Ascending aorta (tissue), 2 donors: Measurements from ENCODE around the gene TMEM178B. TPM values are rescaled to one million over a fixed set of nuclear protein-coding genes. Genes with fewer than 3 reads are reported as not detected.

Experiments used
- DNase-seq, 2 donors: peaks; one replicate each; pipeline ENCODE4 v3.0.0-alpha.2; 2019; ENCODE audit warnings: low spot score in 2 of 2
- H3K27ac ChIP-seq, 2 donors: fragments of 200-600 bp; sonication (generic); one replicate each; pipeline ENCODE4 v1.5.1; 2016 to 2017; ENCODE audit warnings: mild to moderate bottlenecking in 1 of 2
- H3K27me3 ChIP-seq: fragments of 200-600 bp; sonication (generic); one replicate; pipeline ENCODE4 v1.5.1; 2017
- H3K36me3 ChIP-seq, 2 donors: fragments of 200-600 bp; sonication (generic); one replicate each; pipeline ENCODE4 v1.5.1; 2016
- H3K4me1 ChIP-seq, 2 donors: fragments of 200-600 bp; sonication (generic); one replicate each; pipeline ENCODE4 v1.5.1; 2016 to 2017; ENCODE audit warnings: mild to moderate bottlenecking in 1 of 2
- H3K4me3 ChIP-seq, 2 donors: fragments of 200-600 bp; sonication (generic); one replicate each; pipeline ENCODE4 v1.5.1; 2016 to 2017; ENCODE audit warnings: mild to moderate bottlenecking in 1 of 2
- H3K9me3 ChIP-seq, 2 donors: fragments of 200-600 bp; sonication (generic); one replicate each; pipeline ENCODE4 v1.5.1; 2016
- CTCF ChIP-seq, 3 experiments: fragments of 200-600 bp in 2 of 3; fragments of 450-650 bp in 1 of 3; sonication (generic) in 2 of 3; IDR thresholded peaks; one replicate each; pipeline ENCODE4 v1.5.1; 2016 to 2019; ENCODE audit warnings: antibody characterized with exemption in 3 of 3, mild to moderate bottlenecking in 1 of 3, moderate library complexity in 1 of 3
- intact Hi-C: fragments of 100-400 bp; cut with DNase I; formaldehyde crosslinking; loops from one replicate; pipeline ENCODE4 v1.15.1; 2023
- total RNA-seq: library from RNA; depleted of rRNA; stranded (reverse); fragments of >200 nt; gene quantifications from one replicate; pipeline ENCODE4 v1.1.0, GENCODE V29; 2016

The TMEM178B gene
- total RNA-seq, 1 donor from 2014 or later, result 1.9 TPM

- H3K4me3 ChIP-seq, result no peak overlapping the region
- H3K36me3 ChIP-seq, result no peaks in the 10 kb centered on the region
- no peaks in the 10 kb centered on the region for H3K27me3 ChIP-seq
- no peaks in the 10 kb centered on the region for H3K4me1 ChIP-seq
- no peaks in the 10 kb centered on the region for H3K9me3 ChIP-seq
- no peak for TF ChIP-seq CTCF (IDR thresholded peaks at IDR 0.05)
- DNase-seq, result no peak
- intact Hi-C loops, result no loop called here
- H3K27ac ChIP-seq, result no peak overlapping the region
Observed at GRCh38 chr7:141246426-141246825, 172.6 kb downstream of the TMEM178B start.

GRCh38 chr7:141251180-141251579 lies 177.3 kb downstream of the TMEM178B start:
- H3K27ac ChIP-seq, result no peak overlapping the region

GRCh38 chr7:141251957-141252356 lies 178.1 kb downstream of the TMEM178B start:
- H3K4me3 ChIP-seq, result no peak overlapping the region
- no peaks in the 10 kb centered on the region for H3K27me3 ChIP-seq
- H3K27ac ChIP-seq, result no peak overlapping the region
- no peak for DNase-seq
- H3K4me1 ChIP-seq, result no peaks in the 10 kb centered on the region
- H3K9me3 ChIP-seq, result no peaks in the 10 kb centered on the region
- no peak for TF ChIP-seq CTCF (IDR thresholded peaks at IDR 0.05)
- intact Hi-C loops, result no loop called here
- no peaks in the 10 kb centered on the region for H3K36me3 ChIP-seq

More at GRCh38 chr7:141251180-141251579, 177.3 kb downstream of the TMEM178B start:
- DNase-seq, result no peak
- intact Hi-C loops, result no loop called here
- H3K27me3 ChIP-seq, result no peaks in the 10 kb centered on the region
- H3K4me1 ChIP-seq, result no peaks in the 10 kb centered on the region
- H3K36me3 ChIP-seq, result no peaks in the 10 kb centered on the region
- TF ChIP-seq CTCF (IDR thresholded peaks at IDR 0.05), result no peak
- no peak overlapping the region for H3K4me3 ChIP-seq
- H3K9me3 ChIP-seq, result no peaks in the 10 kb centered on the region

- intact Hi-C loops, result no loop called here
- no peak for DNase-seq
Observed at GRCh38 chr7:141257597-141257996, 183.7 kb downstream of the TMEM178B start.

GRCh38 chr7:141258559-141258958 lies 184.7 kb downstream of the TMEM178B start:
- no peak for TF ChIP-seq CTCF (IDR thresholded peaks at IDR 0.05)

More at GRCh38 chr7:141257597-141257996, 183.7 kb downstream of the TMEM178B start:
- Histone ChIP-seq H3K4me1 (no peaks in the 10 kb centered on the region), H3K9me3 (peaks cover 0 to 11% of the 10 kb centered on the region in 2 donors), H3K36me3 (no peaks in the 10 kb centered on the region), H3K27ac (no peak overlapping the region), H3K4me3 (no peak overlapping the region), H3K27me3 (no peaks in the 10 kb centered on the region)
- no peak for TF ChIP-seq CTCF (IDR thresholded peaks at IDR 0.05)

More at GRCh38 chr7:141258559-141258958, 184.7 kb downstream of the TMEM178B start:
- no peaks in the 10 kb centered on the region for H3K27me3 ChIP-seq
- no peak overlapping the region for H3K4me3 ChIP-seq
- H3K36me3 ChIP-seq, result no peaks in the 10 kb centered on the region
- no peak for DNase-seq
- no peak overlapping the region for H3K27ac ChIP-seq
- H3K9me3 ChIP-seq, result peaks cover 0 to 11% of the 10 kb centered on the region in 2 donors
- H3K4me1 ChIP-seq, result no peaks in the 10 kb centered on the region
- intact Hi-C loops, result no loop called here
